ENCODE measurements around the gene KIAA1755. TPM values are rescaled to one million over a fixed set of nuclear protein-coding genes. Genes with fewer than 3 reads are reported as not detected.

KIAA1755 gene
- total and polyA plus RNA-seq, 8 donors = 1.2 to 9.4 (median 3.1) TPM; not detected in 1

DNA sequence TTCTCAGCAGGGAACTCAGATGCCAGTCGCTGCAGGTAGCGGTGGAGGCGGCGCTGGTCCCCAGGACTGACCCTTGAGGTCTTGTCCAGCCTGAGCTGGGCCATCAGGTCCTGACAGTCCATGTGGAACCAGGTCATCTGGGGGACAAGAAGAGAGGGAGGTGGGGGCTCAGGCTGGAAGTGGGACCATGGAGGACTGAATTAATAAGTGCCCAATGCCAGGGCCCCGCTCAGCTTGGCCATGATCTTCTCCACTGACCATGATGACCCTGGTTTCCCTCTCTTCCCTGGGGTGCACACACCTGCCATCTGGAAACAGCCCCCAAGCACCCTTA, 47.0 kb downstream of the KIAA1755 start:
- Histone ChIP-seq H3K9me3 (no peaks in the 10 kb centered on the region), H3K27ac (no peak overlapping the region), H3K27me3 (no peaks in the 10 kb centered on the region), H3K4me3 (no peak overlapping the region), H3K4me1 (peaks cover 0 to 9% (median 2%) of the 10 kb centered on the region in 4 donors), H3K36me3 (peaks cover 0 to 4% (median 0%) of the 10 kb centered on the region in 4 donors)
- 89 to 100% (median 92%) methylated on average over 2 to 5 of the region's 5 CpGs for WGBS, 5 donors
- no peak for TF ChIP-seq POLR2A (IDR thresholded peaks at IDR 0.05)
- no peak for TF ChIP-seq CTCF (IDR thresholded peaks at IDR 0.05)
- no peak for TF ChIP-seq EP300 (IDR thresholded peaks at IDR 0.05)
- TF ChIP-seq POLR2AphosphoS5 (IDR thresholded peaks at IDR 0.05) = no peak
- intact Hi-C loops (cut with DNase I; ENCODE audit: low total_unique reads) = no loop called here
- DNase-seq = no peak

DNA sequence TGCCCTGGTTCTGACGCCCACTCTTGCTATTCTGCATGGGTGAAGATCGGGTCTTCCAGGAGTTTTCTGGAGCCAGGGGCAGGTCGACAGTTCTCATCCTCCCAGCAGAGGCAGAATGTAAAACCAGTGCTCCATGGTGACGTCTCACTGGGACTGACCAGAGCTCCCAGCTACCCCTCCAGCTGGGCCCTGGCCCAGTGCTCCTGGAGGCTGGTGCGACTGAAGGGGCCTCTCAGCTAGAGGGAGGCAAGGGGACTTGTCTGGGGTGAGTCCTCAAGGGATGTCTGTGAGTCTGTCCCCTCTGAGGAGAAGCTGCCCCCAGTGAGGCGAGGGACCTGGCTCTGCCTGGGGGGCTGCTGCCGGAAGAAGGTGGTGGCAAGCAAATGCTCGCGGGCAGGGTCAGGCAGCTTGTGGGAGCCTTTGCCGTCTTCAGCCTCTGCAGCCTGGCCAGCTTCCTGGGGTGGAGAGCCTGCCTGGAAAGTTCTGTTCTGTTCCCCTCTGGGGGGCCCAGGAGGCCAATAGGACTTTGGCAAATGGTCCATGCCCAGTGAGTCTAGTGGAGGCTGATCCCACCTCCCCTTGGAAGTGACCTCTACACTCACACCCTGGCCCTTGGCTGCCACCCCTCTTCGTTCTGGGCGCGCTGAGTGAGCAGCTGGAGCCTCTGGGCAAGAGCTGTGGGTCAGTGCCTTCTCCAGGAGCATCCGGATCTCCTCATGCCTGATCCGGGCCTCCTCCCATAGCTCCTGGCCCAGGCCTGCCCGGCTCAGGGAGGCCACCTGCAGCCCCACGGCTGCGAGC, 47.5 kb downstream of the KIAA1755 start:
- Histone ChIP-seq H3K9me3 (no peaks in the 10 kb centered on the region), H3K4me3 (no peak overlapping the region), H3K4me1 (peaks cover 0 to 6% (median 3%) of the 10 kb centered on the region in 4 donors), H3K27ac (no peak overlapping the region), H3K27me3 (no peaks in the 10 kb centered on the region), H3K36me3 (peaks cover 0 to 4% (median 0%) of the 10 kb centered on the region in 4 donors)
- TF ChIP-seq CTCF (IDR thresholded peaks at IDR 0.05) = no peak
- no peak for DNase-seq
- 61 to 75% (median 70%) methylated on average over 8 to 18 of the region's 18 CpGs for WGBS, 5 donors
- intact Hi-C loops (cut with DNase I; ENCODE audit: low total_unique reads) = no loop called here

DNA sequence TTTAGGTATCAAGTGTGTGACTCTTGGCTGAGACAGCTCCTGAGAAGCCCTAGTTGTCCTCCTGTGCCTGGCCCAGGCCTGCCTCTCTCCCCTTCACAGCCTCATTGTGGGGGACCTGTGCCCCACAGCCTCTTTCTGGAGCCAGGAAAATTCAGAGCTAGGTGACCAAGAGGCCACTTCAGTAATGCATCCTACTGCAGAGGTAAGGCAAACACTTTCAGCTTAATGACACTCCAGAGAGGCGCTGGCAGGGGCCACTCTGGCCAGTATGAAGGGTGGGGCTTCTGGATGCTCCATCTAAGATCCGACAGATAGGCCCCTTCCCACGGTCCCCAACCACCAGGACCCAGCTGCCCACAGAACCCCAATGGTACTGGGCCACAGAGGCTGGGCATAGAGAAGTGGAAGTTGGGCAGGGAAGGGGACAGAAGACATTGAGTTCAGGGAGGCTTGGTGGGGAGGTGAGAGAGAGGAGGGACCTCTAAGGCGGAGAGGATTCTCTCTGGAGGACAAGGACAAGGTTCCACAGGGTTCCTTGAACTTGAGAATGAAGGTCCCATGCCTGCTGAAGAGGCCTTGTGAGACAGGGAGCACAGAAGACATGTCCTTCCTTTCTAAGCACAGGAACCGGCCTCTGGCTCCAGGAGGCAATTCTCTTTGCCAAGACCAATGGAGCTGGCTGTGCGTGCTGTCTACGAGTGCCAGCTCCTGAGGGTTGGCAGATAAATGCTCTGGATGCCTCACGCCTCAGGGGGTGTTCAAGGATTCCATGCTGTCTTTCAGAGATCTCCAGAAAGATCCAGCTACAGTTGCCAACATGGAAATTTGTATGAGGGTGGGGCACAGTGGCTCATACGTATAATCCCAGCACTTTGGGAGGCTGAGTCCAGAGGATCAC, 49.1 kb downstream of the KIAA1755 start:
- Histone ChIP-seq H3K36me3 (peaks cover 0 to 1% (median 0%) of the 10 kb centered on the region in 4 donors), H3K27me3 (no peaks in the 10 kb centered on the region), H3K9me3 (no peaks in the 10 kb centered on the region), H3K4me1 (peaks cover 0 to 5% (median 2%) of the 10 kb centered on the region in 4 donors), H3K27ac (no peak overlapping the region), H3K4me3 (no peak overlapping the region)
- DNase-seq = no peak
- WGBS, 5 donors = 67 to 78% (median 74%) methylated on average over 9 of the region's 9 CpGs
- TF ChIP-seq EP300 (IDR thresholded peaks at IDR 0.05) (no peak), POLR2A (IDR thresholded peaks at IDR 0.05) (no peak), POLR2AphosphoS5 (IDR thresholded peaks at IDR 0.05) (no peak), CTCF (IDR thresholded peaks at IDR 0.05) (no peak)
- intact Hi-C loops (cut with DNase I; ENCODE audit: low total_unique reads) = no loop called here

DNA sequence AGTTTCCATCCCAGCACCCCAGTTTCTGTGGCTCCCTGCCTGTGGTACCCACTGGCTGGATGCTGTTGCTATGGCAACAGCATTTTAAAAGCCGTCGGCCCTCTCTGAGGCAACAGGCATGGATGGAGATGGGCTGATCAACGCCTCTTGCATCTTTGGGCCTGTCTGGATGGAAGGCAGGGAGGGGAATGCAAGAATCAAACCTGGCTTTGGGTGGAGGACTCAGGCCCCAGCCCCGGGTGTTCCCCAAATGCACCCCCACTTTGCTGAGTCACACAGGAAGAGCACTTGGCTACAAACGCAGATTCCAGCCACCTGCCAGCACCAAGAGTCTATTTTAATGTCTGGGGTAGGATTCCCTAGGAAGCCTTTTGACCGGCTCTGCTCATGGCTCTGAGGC, 49.8 kb downstream of the KIAA1755 start:
- H3K27ac ChIP-seq = no peak overlapping the region
- no peak overlapping the region for H3K4me3 ChIP-seq
- intact Hi-C loops (cut with DNase I; ENCODE audit: low total_unique reads) = no loop called here
- no peaks in the 10 kb centered on the region for H3K9me3 ChIP-seq
- H3K4me1 ChIP-seq = peaks cover 0 to 5% (median 2%) of the 10 kb centered on the region in 4 donors
- no peaks in the 10 kb centered on the region for H3K27me3 ChIP-seq
- TF ChIP-seq EP300 (IDR thresholded peaks at IDR 0.05) (no peak), POLR2AphosphoS5 (IDR thresholded peaks at IDR 0.05) (no peak), CTCF (IDR thresholded peaks at IDR 0.05) (no peak), POLR2A (IDR thresholded peaks at IDR 0.05) (no peak)
- no peak for DNase-seq
- no peaks in the 10 kb centered on the region for H3K36me3 ChIP-seq
- WGBS, 5 donors = 54 to 76% (median 60%) methylated on average over 6 of the region's 6 CpGs
